Calu3 (cell line): ENCODE data around the gene SLC8A1. TPM values are rescaled to one million over a fixed set of nuclear protein-coding genes. Genes with fewer than 3 reads are reported as not detected.

Experiments
- BruUV-seq: library from RNA; stranded (reverse); fragments of 400-500 nt; replicated peaks from 2 replicates; lab custom pipeline; 2021; lab: Mats Ljungman, UMichigan
- CTCF ChIA-PET: fragments of 300-600 bp; sonication (Branson Sonifier 250); formaldehyde crosslinking; loops from one replicate; lab custom pipeline; 2022; ENCODE audit warnings: antibody characterized with exemption; lab: Charles Lee
- DNase-seq: peaks from one replicate; pipeline ENCODE4 v3.0.0; 2022
- H3K27ac Mint-ChIP-seq: one replicate; pipeline ENCODE4 v1.8.0; 2022; ENCODE audit warnings: mixed read lengths; ENCODE audit not compliant: unreplicated experiment
- H3K27me3 Mint-ChIP-seq: one replicate; pipeline ENCODE4 v1.8.0; 2022; ENCODE audit warnings: mixed read lengths; ENCODE audit not compliant: unreplicated experiment
- H3K36me3 Mint-ChIP-seq: one replicate; pipeline ENCODE4 v1.8.0; 2022; ENCODE audit warnings: mild to moderate bottlenecking, moderate library complexity, mixed read lengths; ENCODE audit not compliant: insufficient read depth, unreplicated experiment
- H3K4me1 Mint-ChIP-seq: one replicate; pipeline ENCODE4 v1.8.0; 2022; ENCODE audit warnings: mild to moderate bottlenecking, low read depth, mixed read lengths; ENCODE audit not compliant: unreplicated experiment
- H3K4me3 Mint-ChIP-seq: one replicate; pipeline ENCODE4 v1.8.0; 2022; ENCODE audit warnings: mild to moderate bottlenecking, low read depth, moderate library complexity, mixed read lengths; ENCODE audit not compliant: unreplicated experiment
- H3K9me3 Mint-ChIP-seq: one replicate; pipeline ENCODE4 v1.8.0; 2022; ENCODE audit warnings: low read depth, mixed read lengths; ENCODE audit not compliant: unreplicated experiment
- CTCF ChIP-seq: fragments of 200-600 bp; IDR thresholded peaks from one replicate; pipeline ENCODE4 v1.8.0; 2022; ENCODE audit warnings: antibody characterized with exemption; ENCODE audit not compliant: unreplicated experiment
- intact Hi-C: fragments of 100-400 bp; cut with micrococcal nuclease; formaldehyde crosslinking; loops from one replicate; pipeline ENCODE4 v1.10.0; 2022; ENCODE audit not compliant: unreplicated experiment
- total RNA-seq: library from RNA; stranded (reverse); gene quantifications from 2 replicates; pipeline ENCODE4 v1.2.3, GENCODE V29; 2022

SLC8A1 gene
- total RNA-seq, 1 experiment from 2014 or later = 0.05 TPM

DNA sequence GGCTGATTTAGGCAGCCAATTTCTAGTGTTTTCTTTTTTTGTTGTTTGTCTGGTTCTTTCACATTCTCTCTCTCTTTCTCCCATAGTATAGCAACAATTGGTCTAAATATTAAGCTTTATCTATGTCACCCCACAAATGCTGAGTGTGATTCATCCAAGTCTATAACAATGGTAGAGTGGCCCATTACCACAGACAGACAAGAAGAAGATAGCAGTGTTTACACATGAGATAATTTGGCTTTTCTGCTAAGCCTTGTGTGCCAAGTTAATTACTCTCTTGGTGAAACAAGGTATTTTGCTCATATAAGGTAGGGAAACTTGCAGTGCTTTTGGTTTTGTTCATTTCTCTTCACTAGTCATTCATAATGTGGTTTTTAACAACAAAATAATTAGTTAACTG lies 166.5 kb downstream of the SLC8A1 start:
- no peak for TF ChIP-seq CTCF
- Mint-ChIP-seq H3K27me3 (no peaks in the 10 kb centered on the region), H3K9me3 (no peaks in the 10 kb centered on the region), H3K4me1 (no peaks in the 10 kb centered on the region), H3K27ac (no peak overlapping the region), H3K4me3 (no peak overlapping the region), H3K36me3 (no peaks in the 10 kb centered on the region)
- BruUV-seq = no TSS peak
- CTCF ChIA-PET = interaction anchor here (0.5 kb wide), 1 partner anchor 1393 kb away, joined by 3 read pairs; no protein-coding TSS in a partner anchor
- DNase-seq = no peak
- intact Hi-C loops = no loop called here

GRCh38 chr2:40284797-40285196 lies 167.1 kb downstream of the SLC8A1 start:
- no peaks in the 10 kb centered on the region for H3K4me1 Mint-ChIP-seq
- DNase-seq = no peak
- TF ChIP-seq CTCF = no peak
- H3K27ac Mint-ChIP-seq = no peak overlapping the region
- intact Hi-C loops = no loop called here
- CTCF ChIA-PET = interaction anchor here (0.5 kb wide), 1 partner anchor 1392 kb away, joined by 3 read pairs; no protein-coding TSS in a partner anchor
- H3K4me3 Mint-ChIP-seq = no peak overlapping the region
- BruUV-seq = no TSS peak
- H3K36me3 Mint-ChIP-seq = no peaks in the 10 kb centered on the region
- H3K9me3 Mint-ChIP-seq = no peaks in the 10 kb centered on the region
- no peaks in the 10 kb centered on the region for H3K27me3 Mint-ChIP-seq

DNA sequence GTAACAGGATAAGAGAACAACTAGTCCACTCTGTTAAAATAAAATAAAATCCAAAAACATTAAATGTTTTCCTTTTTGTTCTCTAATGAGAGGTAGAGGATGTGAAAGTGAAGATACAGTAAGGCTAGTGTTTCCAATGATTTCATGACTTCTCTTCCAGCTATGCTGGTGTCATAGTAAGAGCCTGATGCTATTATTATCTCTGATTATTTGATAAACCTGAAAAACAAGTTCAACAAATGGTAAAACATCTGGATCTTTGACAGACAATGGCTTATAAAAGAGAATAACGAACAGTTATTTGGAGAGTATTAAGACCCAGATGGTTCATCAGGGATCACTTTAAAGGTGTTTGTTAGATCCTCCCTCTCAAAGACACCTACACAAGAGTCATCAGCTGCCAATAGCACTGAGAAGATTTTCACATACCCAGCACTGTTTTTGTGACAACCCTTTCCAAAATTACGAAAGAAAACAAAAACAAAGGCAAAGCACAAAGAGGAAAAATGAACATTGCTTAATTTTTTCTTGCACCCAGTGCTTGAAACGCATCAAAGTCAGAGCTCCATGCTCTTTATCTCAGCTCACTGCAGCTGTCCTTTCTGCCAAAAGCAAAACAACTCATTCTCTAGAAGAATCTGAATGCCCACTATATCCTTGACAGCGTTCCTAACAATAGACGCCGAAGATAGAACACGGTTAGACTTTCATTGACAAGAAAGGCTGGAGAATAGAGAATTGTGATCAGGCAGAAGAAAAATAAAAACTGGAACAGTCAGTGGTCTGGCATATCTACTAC lies 168.6 kb downstream of the SLC8A1 start:
- H3K27ac Mint-ChIP-seq = no peak overlapping the region

GRCh38 chr2:40282428-40282827 lies 169.5 kb downstream of the SLC8A1 start:
- TF ChIP-seq CTCF = no peak
- no peak for DNase-seq
- no peak overlapping the region for H3K27ac Mint-ChIP-seq
- H3K36me3 Mint-ChIP-seq = no peaks in the 10 kb centered on the region
- CTCF ChIA-PET = no interaction called here
- H3K9me3 Mint-ChIP-seq = no peaks in the 10 kb centered on the region
- H3K4me1 Mint-ChIP-seq = no peaks in the 10 kb centered on the region
- no peak overlapping the region for H3K4me3 Mint-ChIP-seq
- BruUV-seq = no TSS peak
- no peaks in the 10 kb centered on the region for H3K27me3 Mint-ChIP-seq
- intact Hi-C loops = no loop called here

More for the DNA sequence above, 168.6 kb downstream of the SLC8A1 start:
- Mint-ChIP-seq H3K4me3 (no peak overlapping the region), H3K4me1 (no peaks in the 10 kb centered on the region), H3K27me3 (no peaks in the 10 kb centered on the region), H3K36me3 (no peaks in the 10 kb centered on the region), H3K9me3 (no peaks in the 10 kb centered on the region)
- CTCF ChIA-PET = no interaction called here
- TF ChIP-seq CTCF = no peak
- DNase-seq = no peak
- no TSS peak for BruUV-seq
- intact Hi-C loops = no loop called here
